DOHH2 (cell line): Measurements from ENCODE around the gene AJAP1.

Experiments used
- H3F3A ChIP-seq: fragments of 200-600 bp; sonication (generic), shearing (Covaris generic); 2 replicates; pipeline ENCODE4 v1.6.0; 2016; ENCODE audit warnings: antibody characterized with exemption, mild to moderate bottlenecking; ENCODE audit not compliant: control insufficient read depth, insufficient read depth
- H3K27ac ChIP-seq: fragments of 200-600 bp; sonication (generic); 2 replicates; pipeline ENCODE4 v1.5.1; 2014; ENCODE audit warnings: low read depth, mild to moderate bottlenecking, low read length, moderate library complexity
- H3K27me3 ChIP-seq: fragments of 200-600 bp; sonication (generic); 2 replicates; pipeline ENCODE4 v1.6.1; 2014; ENCODE audit warnings: mild to moderate bottlenecking, low read length, mixed read lengths; ENCODE audit not compliant: control insufficient read depth
- H3K36me3 ChIP-seq: fragments of 200-600 bp; sonication (generic); 2 replicates; pipeline ENCODE4 v1.6.1; 2014; ENCODE audit warnings: mild to moderate bottlenecking, low read length, moderate library complexity, mixed read lengths; ENCODE audit not compliant: control insufficient read depth
- H3K4me1 ChIP-seq: fragments of 200-600 bp; sonication (generic); 2 replicates; pipeline ENCODE4 v1.6.1; 2014; ENCODE audit warnings: mild to moderate bottlenecking, low read length, mixed read lengths; ENCODE audit not compliant: control insufficient read depth
- H3K4me2 ChIP-seq: fragments of 200-600 bp; sonication (generic); 2 replicates; pipeline ENCODE4 v1.6.0; 2014; ENCODE audit warnings: mild to moderate bottlenecking, low read length, moderate library complexity
- H3K4me3 ChIP-seq: fragments of 200-600 bp; sonication (generic); 2 replicates; pipeline ENCODE4 v1.5.1; 2014; ENCODE audit warnings: mild to moderate bottlenecking, low read length, mixed read lengths
- H3K79me2 ChIP-seq: fragments of 200-600 bp; sonication (generic); 2 replicates; pipeline ENCODE4 v1.6.1; 2014; ENCODE audit warnings: mild to moderate bottlenecking, low read length, mixed read lengths; ENCODE audit not compliant: control insufficient read depth
- H3K9me2 ChIP-seq: fragments of 200-600 bp; sonication (generic); replicated peaks from 2 replicates; pipeline ENCODE4 v1.6.1; 2014; ENCODE audit warnings: mild to moderate bottlenecking, low read length, mixed read lengths; ENCODE audit not compliant: control insufficient read depth
- H3K9me3 ChIP-seq: fragments of 200-600 bp; sonication (generic); 2 replicates; pipeline ENCODE4 v1.6.1; 2014; ENCODE audit warnings: antibody characterized with exemption, low read length, mixed read lengths; ENCODE audit not compliant: control insufficient read depth, insufficient read depth
- H4K20me1 ChIP-seq: fragments of 200-600 bp; sonication (generic); 2 replicates; pipeline ENCODE4 v1.6.0; 2014; ENCODE audit warnings: low read depth, mild to moderate bottlenecking, antibody characterized with exemption, low read length, moderate library complexity; ENCODE audit not compliant: control insufficient read depth, insufficient read depth
- CTCF ChIP-seq: fragments of 200-600 bp; sonication (generic); IDR thresholded peaks from one replicate; pipeline ENCODE4 v1.5.1; 2014; ENCODE audit warnings: antibody characterized with exemption, mild to moderate bottlenecking, low read depth, low read length; ENCODE audit not compliant: poor library complexity, severe bottlenecking
- EZH2phosphoT487 ChIP-seq: fragments of 200-600 bp; sonication (generic); IDR thresholded peaks from 2 replicates; pipeline ENCODE4 v1.6.1; 2017; ENCODE audit warnings: borderline replicate concordance, mild to moderate bottlenecking, antibody characterized with exemption, low read length, moderate library complexity, mixed read lengths

AJAP1 gene

GRCh38 chr1:4830707-4831106, 176.3 kb downstream of the AJAP1 start:
- Histone ChIP-seq H3K27ac (no peak overlapping the region), H3K9me2 (no peaks in the 10 kb centered on the region), H3K79me2 (no peaks in the 10 kb centered on the region), H3K4me2 (no peak overlapping the region), H3K4me1 (no peaks in the 10 kb centered on the region), H3K4me3 (no peak overlapping the region), H3K9me3 (no peaks in the 10 kb centered on the region), H3K36me3 (no peaks in the 10 kb centered on the region), H3F3A (no peaks in the 10 kb centered on the region), H4K20me1 (no peaks in the 10 kb centered on the region), H3K27me3 (0 out of 2 replicates have a peak, but pooled peaks cover 4% of the 10 kb centered on the region)
- no peak for TF ChIP-seq EZH2phosphoT487
- TF ChIP-seq CTCF: no peak

- H4K20me1 ChIP-seq: no peaks in the 10 kb centered on the region
- no peak for TF ChIP-seq EZH2phosphoT487
- TF ChIP-seq CTCF: no peak
- no peaks in the 10 kb centered on the region for H3K36me3 ChIP-seq
- H3K27ac ChIP-seq: no peak overlapping the region
- no peaks in the 10 kb centered on the region for H3K9me2 ChIP-seq
- 0 out of 2 replicates have a peak, but pooled peaks cover 1% of the 10 kb centered on the region for H3K27me3 ChIP-seq
- H3K9me3 ChIP-seq: 0 out of 2 replicates have a peak, but pooled peaks cover 3% of the 10 kb centered on the region
- no peaks in the 10 kb centered on the region for H3K4me1 ChIP-seq
- no peak overlapping the region for H3K4me2 ChIP-seq
- no peaks in the 10 kb centered on the region for H3K79me2 ChIP-seq
- no peaks in the 10 kb centered on the region for H3F3A ChIP-seq
- H3K4me3 ChIP-seq: no peak overlapping the region
Observed at GRCh38 chr1:4836574-4836973, 182.2 kb downstream of the AJAP1 start.

GRCh38 chr1:4837031-4837600, 182.7 kb downstream of the AJAP1 start:
- no peaks in the 10 kb centered on the region for H3K27me3 ChIP-seq
- no peaks in the 10 kb centered on the region for H3K79me2 ChIP-seq
- no peak for TF ChIP-seq EZH2phosphoT487
- TF ChIP-seq CTCF: no peak
- H3K36me3 ChIP-seq: no peaks in the 10 kb centered on the region
- no peak overlapping the region for H3K27ac ChIP-seq
- H3K4me3 ChIP-seq: no peak overlapping the region
- no peaks in the 10 kb centered on the region for H4K20me1 ChIP-seq
- no peaks in the 10 kb centered on the region; the same call in 1 of the 2 replicates for H3K9me2 ChIP-seq
- H3K4me1 ChIP-seq: no peaks in the 10 kb centered on the region
- H3K4me2 ChIP-seq: no peak overlapping the region
- no peaks in the 10 kb centered on the region for H3F3A ChIP-seq
- H3K9me3 ChIP-seq: 0 out of 2 replicates have a peak, but pooled peaks cover 3% of the 10 kb centered on the region
